PC-9 (cell line): ENCODE results near the gene ZNF462.

Experiments
- EZH2 ChIP-seq: fragments of 200-600 bp; sonication (generic); IDR thresholded peaks from 2 replicates; pipeline ENCODE4 v1.8.0; 2017; ENCODE audit warnings: antibody characterized with exemption, low read depth
- TF ChIP-seq, protein P1 (sequence below): fragments of 200-600 bp; sonication (generic); conservative IDR thresholded peaks from 2 replicates; pipeline ENCODE4 v1.6.1; 2017; ENCODE audit warnings: mixed run types, antibody characterized with exemption, mild to moderate bottlenecking, moderate library complexity

DNA sequence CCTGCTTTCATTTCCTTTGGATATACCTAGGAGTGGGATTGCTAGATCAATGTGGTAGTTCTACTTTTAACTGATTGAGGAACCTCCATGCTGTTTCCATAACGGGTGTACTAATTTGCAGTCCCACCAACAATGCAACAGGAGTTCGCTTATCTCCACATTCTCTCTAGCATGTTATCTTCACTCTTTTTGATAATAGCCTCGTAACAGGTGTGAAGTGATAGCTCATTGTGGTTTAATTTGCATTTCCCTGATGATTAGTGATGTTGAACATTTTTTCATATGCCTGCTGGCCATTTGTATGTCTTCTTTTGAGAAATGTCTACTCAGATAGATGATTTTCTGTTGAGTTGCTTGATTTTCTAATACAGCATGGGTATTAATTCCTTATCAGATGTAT is 142.2 kb downstream of the ZNF462 start:
- TF ChIP-seq, protein P1, sequence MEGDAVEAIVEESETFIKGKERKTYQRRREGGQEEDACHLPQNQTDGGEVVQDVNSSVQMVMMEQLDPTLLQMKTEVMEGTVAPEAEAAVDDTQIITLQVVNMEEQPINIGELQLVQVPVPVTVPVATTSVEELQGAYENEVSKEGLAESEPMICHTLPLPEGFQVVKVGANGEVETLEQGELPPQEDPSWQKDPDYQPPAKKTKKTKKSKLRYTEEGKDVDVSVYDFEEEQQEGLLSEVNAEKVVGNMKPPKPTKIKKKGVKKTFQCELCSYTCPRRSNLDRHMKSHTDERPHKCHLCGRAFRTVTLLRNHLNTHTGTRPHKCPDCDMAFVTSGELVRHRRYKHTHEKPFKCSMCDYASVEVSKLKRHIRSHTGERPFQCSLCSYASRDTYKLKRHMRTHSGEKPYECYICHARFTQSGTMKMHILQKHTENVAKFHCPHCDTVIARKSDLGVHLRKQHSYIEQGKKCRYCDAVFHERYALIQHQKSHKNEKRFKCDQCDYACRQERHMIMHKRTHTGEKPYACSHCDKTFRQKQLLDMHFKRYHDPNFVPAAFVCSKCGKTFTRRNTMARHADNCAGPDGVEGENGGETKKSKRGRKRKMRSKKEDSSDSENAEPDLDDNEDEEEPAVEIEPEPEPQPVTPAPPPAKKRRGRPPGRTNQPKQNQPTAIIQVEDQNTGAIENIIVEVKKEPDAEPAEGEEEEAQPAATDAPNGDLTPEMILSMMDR: no peak
- no peak for TF ChIP-seq EZH2
